HL-60 (cell line): ENCODE data around the gene CAMK1D.

Experiments
- DNase-seq, 2 experiments: peaks; one replicate each; pipeline ENCODE4 v3.0.0-alpha.2; 2010 to 2020; ENCODE audit warnings: low read depth in 1 of 2, low spot score in 1 of 2
- H3K27ac ChIP-seq: fragments of 250-450 bp; sonication (Bioruptor Pico); replicated peaks from 2 replicates; pipeline ENCODE4 v1.5.1; 2020; ENCODE audit warnings: mild to moderate bottlenecking, moderate library complexity
- H3K27me3 ChIP-seq: fragments of 250-450 bp; sonication (Bioruptor Pico); 2 replicates; pipeline ENCODE4 v1.5.1; 2021; ENCODE audit warnings: mild to moderate bottlenecking, moderate library complexity; ENCODE audit not compliant: insufficient read depth, poor library complexity, severe bottlenecking
- H3K4me3 ChIP-seq: replicated peaks from 2 replicates; pipeline ENCODE4 v1.5.1; 2011; ENCODE audit warnings: mild to moderate bottlenecking, control low read depth, low read length; ENCODE audit not compliant: insufficient read depth
- GABPA ChIP-seq: IDR thresholded peaks from 2 replicates; pipeline ENCODE4 v1.6.1; 2012; ENCODE audit warnings: low read depth
- POLR2AphosphoS5 ChIP-seq: IDR thresholded peaks from 2 replicates; pipeline ENCODE4 v1.6.1; 2012; ENCODE audit warnings: low read depth
- SPI1 ChIP-seq: IDR thresholded peaks from 2 replicates; pipeline ENCODE4 v1.6.1; 2012; ENCODE audit warnings: low read depth, mild to moderate bottlenecking, borderline replicate concordance
- TF ChIP-seq, protein P1 (sequence below): IDR thresholded peaks from 2 replicates; pipeline ENCODE4 v1.6.1; 2012; ENCODE audit warnings: low read depth; ENCODE audit not compliant: insufficient replicate concordance
- TF ChIP-seq, protein P2 (sequence below): IDR thresholded peaks from one replicate; pipeline ENCODE4 v1.5.1; 2011; ENCODE audit warnings: low read length, control low read depth, inconsistent platforms; ENCODE audit not compliant: insufficient read depth

The CAMK1D gene

DNA sequence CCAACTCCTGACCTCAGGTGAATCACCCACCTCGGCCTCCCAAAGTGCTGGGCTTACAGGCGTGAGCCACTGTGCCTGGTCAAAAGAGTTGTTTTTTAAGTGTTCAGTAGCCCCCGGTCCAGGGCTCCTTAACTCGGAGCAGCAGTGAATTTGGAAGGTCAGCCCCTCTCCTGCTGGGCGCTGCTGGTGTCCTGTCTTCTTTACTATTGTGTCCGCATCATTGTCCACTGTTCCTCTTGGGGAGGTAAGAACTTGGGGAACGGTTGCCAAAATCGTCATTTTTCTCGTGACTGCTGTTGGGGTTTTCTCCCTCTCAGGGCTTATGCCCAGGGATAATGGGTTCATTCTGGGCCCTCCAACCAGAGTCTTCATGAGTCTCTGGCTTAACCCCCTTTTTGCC, 46.7 kb downstream of the CAMK1D start:
- no peak for TF ChIP-seq GABPA
- TF ChIP-seq, protein P1, sequence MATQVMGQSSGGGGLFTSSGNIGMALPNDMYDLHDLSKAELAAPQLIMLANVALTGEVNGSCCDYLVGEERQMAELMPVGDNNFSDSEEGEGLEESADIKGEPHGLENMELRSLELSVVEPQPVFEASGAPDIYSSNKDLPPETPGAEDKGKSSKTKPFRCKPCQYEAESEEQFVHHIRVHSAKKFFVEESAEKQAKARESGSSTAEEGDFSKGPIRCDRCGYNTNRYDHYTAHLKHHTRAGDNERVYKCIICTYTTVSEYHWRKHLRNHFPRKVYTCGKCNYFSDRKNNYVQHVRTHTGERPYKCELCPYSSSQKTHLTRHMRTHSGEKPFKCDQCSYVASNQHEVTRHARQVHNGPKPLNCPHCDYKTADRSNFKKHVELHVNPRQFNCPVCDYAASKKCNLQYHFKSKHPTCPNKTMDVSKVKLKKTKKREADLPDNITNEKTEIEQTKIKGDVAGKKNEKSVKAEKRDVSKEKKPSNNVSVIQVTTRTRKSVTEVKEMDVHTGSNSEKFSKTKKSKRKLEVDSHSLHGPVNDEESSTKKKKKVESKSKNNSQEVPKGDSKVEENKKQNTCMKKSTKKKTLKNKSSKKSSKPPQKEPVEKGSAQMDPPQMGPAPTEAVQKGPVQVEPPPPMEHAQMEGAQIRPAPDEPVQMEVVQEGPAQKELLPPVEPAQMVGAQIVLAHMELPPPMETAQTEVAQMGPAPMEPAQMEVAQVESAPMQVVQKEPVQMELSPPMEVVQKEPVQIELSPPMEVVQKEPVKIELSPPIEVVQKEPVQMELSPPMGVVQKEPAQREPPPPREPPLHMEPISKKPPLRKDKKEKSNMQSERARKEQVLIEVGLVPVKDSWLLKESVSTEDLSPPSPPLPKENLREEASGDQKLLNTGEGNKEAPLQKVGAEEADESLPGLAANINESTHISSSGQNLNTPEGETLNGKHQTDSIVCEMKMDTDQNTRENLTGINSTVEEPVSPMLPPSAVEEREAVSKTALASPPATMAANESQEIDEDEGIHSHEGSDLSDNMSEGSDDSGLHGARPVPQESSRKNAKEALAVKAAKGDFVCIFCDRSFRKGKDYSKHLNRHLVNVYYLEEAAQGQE: no peak
- TF ChIP-seq, protein P2, sequence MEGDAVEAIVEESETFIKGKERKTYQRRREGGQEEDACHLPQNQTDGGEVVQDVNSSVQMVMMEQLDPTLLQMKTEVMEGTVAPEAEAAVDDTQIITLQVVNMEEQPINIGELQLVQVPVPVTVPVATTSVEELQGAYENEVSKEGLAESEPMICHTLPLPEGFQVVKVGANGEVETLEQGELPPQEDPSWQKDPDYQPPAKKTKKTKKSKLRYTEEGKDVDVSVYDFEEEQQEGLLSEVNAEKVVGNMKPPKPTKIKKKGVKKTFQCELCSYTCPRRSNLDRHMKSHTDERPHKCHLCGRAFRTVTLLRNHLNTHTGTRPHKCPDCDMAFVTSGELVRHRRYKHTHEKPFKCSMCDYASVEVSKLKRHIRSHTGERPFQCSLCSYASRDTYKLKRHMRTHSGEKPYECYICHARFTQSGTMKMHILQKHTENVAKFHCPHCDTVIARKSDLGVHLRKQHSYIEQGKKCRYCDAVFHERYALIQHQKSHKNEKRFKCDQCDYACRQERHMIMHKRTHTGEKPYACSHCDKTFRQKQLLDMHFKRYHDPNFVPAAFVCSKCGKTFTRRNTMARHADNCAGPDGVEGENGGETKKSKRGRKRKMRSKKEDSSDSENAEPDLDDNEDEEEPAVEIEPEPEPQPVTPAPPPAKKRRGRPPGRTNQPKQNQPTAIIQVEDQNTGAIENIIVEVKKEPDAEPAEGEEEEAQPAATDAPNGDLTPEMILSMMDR: no peak
- no peak for TF ChIP-seq POLR2AphosphoS5
- no peak for TF ChIP-seq SPI1
- no peak overlapping the region for H3K27ac ChIP-seq
- no peak overlapping the region for H3K4me3 ChIP-seq
- no peak for DNase-seq
- no peaks in the 10 kb centered on the region for H3K27me3 ChIP-seq

DNA sequence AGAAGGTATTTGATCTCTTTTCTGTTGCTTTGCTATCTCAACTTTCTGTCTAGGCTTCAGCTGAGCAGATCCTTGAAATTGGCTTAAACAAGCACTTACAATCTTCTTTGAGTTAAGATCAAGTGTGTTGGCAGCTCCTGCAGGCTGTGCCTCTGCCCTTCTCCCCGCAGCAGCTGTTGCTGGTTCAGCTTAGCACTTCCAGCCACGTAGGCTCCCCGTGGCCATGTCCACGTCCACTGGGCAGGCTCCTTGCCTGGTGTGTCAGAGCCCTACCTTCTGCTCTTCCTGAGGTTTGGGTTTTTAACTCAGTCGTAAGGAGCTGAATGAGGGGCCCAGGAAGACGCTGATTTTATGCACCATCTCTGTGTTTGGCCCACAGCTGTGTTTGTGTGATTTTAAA, 47.2 kb downstream of the CAMK1D start:
- TF ChIP-seq, protein P2: no peak
- TF ChIP-seq GABPA (no peak), POLR2AphosphoS5 (no peak), SPI1 (no peak)
- TF ChIP-seq, protein P1: no peak
- Histone ChIP-seq H3K27me3 (no peaks in the 10 kb centered on the region), H3K27ac (no peak overlapping the region), H3K4me3 (no peak overlapping the region)
- DNase-seq: no peak

DNA sequence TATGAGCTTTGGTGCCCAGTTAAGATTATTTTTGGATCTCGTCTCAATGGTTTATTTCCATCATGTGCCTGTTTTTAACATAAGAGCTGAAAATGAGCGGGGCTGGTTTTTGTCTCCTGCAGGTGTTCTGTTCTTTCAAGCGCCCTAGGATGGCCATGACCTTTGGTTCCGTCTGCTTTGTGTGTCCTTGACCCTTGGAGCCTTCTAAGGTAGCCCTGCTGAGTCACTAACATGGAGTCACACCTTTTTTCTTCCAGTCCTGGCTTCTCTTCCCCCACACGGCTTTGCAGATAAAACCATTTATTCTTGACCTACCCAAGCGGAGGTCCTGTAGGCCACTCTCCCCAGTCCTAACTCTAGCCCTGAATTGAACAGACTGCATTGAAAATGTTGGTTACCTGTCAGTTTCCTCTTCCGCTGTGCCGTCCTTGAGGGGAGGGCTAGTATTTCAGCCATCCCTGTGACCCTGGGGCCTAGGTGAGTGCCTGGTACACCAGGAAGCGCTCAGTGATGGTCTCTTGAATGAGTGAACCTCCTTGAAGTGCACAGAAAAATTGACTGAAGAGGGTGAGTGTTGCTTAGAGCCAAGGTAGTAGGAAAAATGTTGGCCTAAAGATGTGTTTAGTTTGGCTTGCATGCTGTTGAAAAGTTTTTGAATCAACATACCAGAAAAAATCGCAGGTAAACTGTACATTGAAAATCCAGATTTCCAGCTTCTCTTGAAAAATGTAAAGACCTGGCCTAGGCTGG, 48.0 kb downstream of the CAMK1D start:
- TF ChIP-seq SPI1 (no peak), POLR2AphosphoS5 (no peak), GABPA (no peak)
- TF ChIP-seq, protein P2: no peak
- TF ChIP-seq, protein P1: no peak
- H3K4me3 ChIP-seq: no peak overlapping the region
- no peak for DNase-seq
- H3K27me3 ChIP-seq: no peaks in the 10 kb centered on the region
- no peak overlapping the region for H3K27ac ChIP-seq
